Superior temporal gyrus (tissue), 1 donor: Measurements from ENCODE around the gene DENND10.
"Not testable (repeated sequence)": the region's sequence is repeated elsewhere in the genome, so short reads cannot be mapped to it uniquely, and the experiment has no call there.

Experiments used
- DNase-seq: peaks from one replicate; pipeline ENCODE4 v3.0.0-alpha.2; 2016; ENCODE audit errors: extremely low spot score

The DENND10 gene

GRCh38 chr10:119098576-119098975 is 5.3 kb upstream of the DENND10 start:
- DNase-seq = no peak

GRCh38 chr10:119100434-119101238 is 3.3 kb upstream of the DENND10 start:
- DNase-seq = no peak

DNA sequence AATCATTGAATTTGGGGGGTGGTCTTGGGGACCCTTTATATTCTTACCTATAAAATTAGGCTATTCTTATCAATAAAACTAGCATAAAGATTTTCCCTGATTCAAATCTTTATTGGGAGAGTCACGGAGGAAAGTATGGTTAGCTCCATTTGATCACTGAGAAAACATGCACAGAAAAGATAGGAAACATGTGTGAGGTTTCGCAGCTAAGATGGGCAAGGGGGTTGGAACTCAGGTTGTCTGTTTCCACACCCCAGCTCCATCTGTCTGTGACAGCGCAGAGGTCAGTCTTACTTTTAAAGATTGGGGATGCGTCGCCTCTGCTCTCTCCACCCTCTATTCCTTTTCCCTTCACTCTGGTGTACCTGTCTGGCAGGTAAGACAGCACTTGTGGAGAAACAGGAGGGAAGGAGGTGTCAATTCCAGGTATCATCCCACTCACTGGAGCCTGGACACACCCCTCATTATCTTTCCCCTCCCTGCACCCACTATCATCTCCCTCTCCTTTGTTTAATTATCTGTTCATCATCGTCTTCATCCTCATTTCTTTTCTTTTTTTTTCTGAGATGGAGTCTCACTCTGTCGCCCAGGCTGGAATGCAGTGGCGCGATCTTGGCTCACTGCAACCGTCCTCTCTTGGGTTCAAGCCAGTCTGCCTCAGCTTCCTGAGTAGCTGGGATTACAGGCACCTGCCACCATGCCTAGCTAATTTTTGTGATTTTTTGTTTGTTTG is 2.4 kb upstream of the DENND10 start:
- DNase-seq = no peak

DNA sequence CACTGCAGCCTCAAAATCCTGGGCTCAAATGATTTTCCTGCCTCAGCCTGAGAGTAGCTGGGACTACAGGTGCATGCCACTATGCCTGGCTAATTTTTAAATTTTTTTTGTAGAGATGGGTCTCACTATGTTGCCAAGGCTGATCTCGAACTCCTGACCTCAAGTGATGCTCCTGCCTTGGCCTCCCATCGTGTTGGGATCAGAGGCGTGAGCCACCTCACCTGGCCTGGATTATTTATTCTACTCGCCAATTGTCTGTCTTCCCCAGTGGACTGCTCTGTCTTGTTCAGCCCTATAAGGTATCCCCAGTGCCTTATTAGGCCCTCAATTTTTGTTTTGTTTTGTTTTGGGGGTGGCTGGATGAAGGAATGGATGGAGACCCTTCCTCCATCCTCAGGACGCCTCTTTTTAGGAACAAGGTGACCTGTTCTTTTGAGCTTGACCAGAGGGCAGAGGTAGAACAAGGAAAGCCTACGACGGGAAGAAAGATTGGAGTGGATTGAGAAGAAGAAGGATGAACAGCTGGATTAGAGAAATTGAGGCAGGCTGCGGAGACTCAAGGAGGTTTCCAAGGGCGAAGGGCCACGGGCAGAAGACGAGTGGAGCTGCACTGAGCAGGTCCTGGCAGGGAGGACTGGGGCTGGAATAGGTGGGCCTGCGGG is 541 bp upstream of the DENND10 start:
- no peak for DNase-seq

DNA sequence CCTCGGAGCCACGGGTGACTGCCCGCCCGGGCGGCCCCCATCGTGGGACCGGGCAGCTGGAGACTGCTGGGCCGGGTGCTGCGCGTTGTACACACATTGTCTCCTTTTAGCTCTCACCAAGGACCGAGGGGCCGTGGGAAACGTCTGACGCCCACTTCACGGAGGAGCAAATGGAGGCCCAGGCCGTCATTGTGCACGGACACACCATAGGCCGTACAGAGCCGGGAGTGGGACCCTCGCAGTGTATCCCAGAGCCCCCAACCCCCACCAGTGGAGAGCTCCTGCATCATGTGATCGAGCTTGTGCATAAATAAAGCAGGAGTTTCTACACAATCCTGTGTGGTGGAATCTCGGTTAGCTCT is 722 bp downstream of the DENND10 start:
- DNase-seq = peak; percentile 22

DNA sequence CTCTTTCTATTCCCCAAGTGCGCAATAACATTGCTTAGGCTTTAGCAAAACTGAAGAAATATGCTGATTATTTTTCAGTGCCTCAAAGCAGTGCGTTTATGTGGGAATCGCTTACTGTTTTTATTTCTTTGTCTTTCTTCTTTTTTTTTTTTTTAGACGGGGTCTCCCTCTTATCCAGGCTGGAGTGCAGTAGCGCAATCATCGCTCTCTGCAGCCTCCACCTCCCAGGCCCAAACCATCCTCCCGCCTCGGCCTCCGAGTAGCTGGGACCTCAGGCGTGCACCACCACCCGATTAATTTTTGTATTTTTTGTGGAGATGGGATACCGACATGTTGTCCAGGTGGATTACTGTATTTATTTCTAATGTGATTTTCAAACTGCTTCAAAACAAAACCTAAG is 1.2 kb downstream of the DENND10 start:
- DNase-seq = no peak

DNA sequence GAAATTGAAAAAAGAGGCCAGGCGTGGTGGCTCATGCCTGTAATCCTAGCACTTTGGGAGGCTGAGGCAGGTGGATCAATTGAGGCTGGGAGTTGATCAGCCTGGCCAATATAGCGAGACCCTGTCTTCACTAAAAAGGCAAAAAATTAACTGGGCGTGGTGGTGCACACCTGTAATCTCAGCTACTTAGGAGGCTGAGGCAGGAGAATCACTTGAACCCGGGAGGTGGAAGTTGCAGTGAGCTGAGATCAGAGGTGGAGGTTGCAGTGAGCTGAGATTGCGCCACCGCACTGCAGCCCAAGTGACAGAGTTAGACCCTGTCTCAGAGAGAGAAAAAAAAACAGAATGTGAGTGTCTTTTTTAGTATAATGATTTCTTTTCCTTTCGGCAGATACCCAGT is 2.0 kb downstream of the DENND10 start:
- not testable (repeated sequence) for DNase-seq

DNA sequence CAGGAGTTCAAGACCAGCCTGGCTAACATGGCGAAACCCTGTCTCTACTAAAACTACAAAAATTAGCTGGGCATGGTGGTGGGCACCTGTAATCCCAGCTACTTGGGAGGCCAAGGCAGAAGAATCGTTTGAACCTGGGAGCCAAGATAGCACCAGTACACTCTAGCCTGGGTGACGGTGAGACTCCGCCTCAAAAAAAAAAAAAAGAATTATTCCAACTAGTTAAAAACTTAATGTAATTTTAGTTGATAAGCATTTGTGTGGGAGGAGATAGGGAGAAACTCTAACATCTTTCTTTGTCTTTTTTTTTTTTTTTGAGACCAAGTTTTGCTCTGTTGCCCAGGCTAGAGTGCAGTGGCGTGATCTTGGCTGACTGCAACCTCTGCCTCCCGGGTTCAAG is 3.2 kb downstream of the DENND10 start:
- DNase-seq = not testable (repeated sequence)

- DNase-seq = not testable (repeated sequence)
These were observed 3.9 kb downstream of the DENND10 start for GRCh38 chr10:119107771-119108170.

GRCh38 chr10:119112056-119112455 is 8.1 kb downstream of the DENND10 start:
- DNase-seq = no peak

- no peak for DNase-seq
These were observed 10.1 kb downstream of the DENND10 start for GRCh38 chr10:119113751-119114732.

DNA sequence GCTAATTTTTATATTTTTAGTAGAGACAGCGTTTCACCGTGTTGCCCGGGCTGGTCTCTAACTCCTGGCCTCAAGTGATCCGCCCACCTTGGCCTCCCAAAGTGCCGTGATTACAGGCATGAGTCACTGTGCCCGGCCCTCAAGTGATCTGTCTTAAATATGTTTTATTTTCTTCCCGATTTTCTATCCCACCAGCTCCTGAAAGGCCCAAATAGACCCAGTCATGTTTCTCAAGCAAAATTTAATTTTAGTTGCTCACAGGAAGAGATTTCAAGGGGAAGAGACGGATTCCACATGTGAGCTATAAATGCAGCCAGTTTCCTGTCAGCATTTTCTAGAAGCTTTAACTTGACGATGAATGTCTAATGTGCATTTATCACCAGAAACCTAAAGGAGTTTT is 12.0 kb downstream of the DENND10 start:
- no peak for DNase-seq

GRCh38 chr10:119116326-119116951 is 12.5 kb downstream of the DENND10 start:
- DNase-seq = no peak

DNA sequence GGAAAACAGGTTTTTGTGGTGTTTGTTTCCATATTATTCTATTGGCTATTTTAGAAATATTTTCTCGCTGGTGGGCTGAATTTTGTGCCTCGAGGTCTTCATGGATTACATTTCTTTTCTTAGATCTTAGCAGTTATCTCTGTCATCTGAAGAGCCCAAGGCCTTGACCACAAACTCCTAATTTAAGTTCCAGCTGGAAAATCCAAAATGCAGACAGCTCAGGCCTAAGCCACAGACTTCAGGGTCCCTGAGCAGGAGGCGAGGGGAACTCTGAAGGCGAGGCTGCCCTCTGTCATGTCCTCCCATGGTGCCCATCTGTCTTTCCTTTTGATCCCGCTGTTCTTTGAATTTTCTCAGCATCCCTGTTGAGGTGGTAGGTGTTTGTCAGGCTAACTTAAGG is 14.3 kb downstream of the DENND10 start:
- DNase-seq = no peak

DNA sequence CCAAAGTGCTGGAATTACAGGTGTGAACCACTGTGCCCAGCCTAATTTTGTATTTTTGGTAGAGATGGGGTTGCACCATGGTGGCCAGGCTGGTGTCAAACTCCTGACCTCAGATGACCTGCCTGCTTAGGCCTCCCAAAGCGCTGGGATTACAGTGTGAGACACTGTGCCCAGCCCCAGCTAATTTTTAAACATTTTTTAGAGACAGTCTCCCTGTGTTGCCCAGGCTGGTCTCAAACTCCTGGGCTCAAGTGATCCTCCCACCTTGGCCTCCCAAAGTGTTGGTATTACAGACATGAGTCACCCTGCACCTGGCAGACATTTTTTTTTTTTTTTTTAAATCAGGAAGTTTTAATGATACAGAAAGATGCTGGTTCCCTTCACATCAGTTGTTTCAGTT is 15.5 kb downstream of the DENND10 start:
- DNase-seq = no peak

DNA sequence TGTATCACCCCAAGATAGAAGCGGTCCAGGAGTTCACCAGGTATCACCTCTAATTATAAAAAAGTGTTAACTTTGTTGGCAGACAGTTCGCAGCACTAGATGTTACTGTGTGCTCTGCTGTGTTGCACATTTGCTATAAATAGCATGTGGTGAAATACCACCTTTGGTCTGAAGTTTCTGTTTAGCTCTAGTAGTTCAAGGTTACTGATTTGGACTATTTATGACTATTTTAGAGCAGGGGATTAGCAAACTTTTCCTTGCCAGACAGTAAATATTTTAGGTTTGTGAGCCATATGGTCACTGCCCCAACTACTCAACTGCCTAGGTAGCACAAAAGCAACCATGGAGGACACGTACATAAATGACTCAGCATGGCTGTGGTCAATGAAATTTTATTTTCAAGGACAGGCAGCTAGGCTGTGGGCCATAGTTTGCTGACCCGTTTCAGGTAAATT is 16.5 kb downstream of the DENND10 start:
- no peak for DNase-seq

- no peak for DNase-seq
These were observed 17.0 kb downstream of the DENND10 start for GRCh38 chr10:119120875-119121274.

GRCh38 chr10:119125942-119126341 is 22.0 kb downstream of the DENND10 start:
- DNase-seq = no peak

GRCh38 chr10:119129721-119130120 is 25.8 kb downstream of the DENND10 start:
- DNase-seq = no peak

GRCh38 chr10:119131512-119132240 is 27.8 kb downstream of the DENND10 start:
- DNase-seq = peak; percentile 58
